HepG2 (cell line): ENCODE results near the gene OSBPL10. TPM values are rescaled to one million over a fixed set of nuclear protein-coding genes. Genes with fewer than 3 reads are reported as not detected.

ENCODE experiments used
- ATAC-seq: fragments of 200-7000 bp; cut with Tn5 transposase; 3 replicates; pipeline ENCODE4 v1.9.1; 2020; ENCODE audit warnings: mild to moderate bottlenecking, moderate library complexity
- BruUV-seq: library from RNA; stranded (reverse); fragments of 400-500 nt; replicated peaks from 2 replicates; lab custom pipeline; 2021; lab: Mats Ljungman, UMichigan
- CTCF ChIA-PET: fragments of 300-600 bp; formaldehyde crosslinking; extraction: SDS; loops from one replicate; lab custom pipeline; 2021; ENCODE audit warnings: low total read pairs, inconsistent platforms, low intra/inter-chr PET ratio; lab: Yijun Ruan, JAX
- POLR2A ChIA-PET: fragments of 350-600 bp; sonication (Branson Sonifier 250); formaldehyde crosslinking; loops from one replicate; lab custom pipeline; 2020; ENCODE audit warnings: antibody characterized with exemption, inconsistent platforms; lab: Yijun Ruan, JAX
- DNase-seq: peaks from one replicate; pipeline ENCODE4 v3.0.0-alpha.2; 2015; ENCODE audit warnings: low spot score
- FAIRE-seq: peaks from 3 replicates; lab custom pipeline; 2011; peaks lifted over from hg19 to GRCh38; lab: Jason Lieb, UNC
- H2AFZ ChIP-seq: one replicate; pipeline ENCODE4 v1.6.1; 2011; ENCODE audit warnings: low read length, inconsistent platforms
- H3K27ac ChIP-seq: fragments of 300-600 bp; 3 replicates; pipeline ENCODE4 v1.8.0; 2011; ENCODE audit warnings: mixed run types, mild to moderate bottlenecking, mixed read lengths, low read length, inconsistent platforms; ENCODE audit not compliant: insufficient read depth; ENCODE audit errors: extremely low read length
- H3K27me3 ChIP-seq, 2 experiments: fragments of 200-600 bp in 1 of 2; 2 replicates in 1 of 2; 3 replicates in 1 of 2; pipeline versions ENCODE4 v1.6.0 to v1.8.0; 2011; ENCODE audit warnings: low read length in 2 of 2, mild to moderate bottlenecking in 2 of 2, moderate library complexity in 2 of 2, inconsistent platforms in 1 of 2; ENCODE audit not compliant: insufficient read depth in 2 of 2, control insufficient read depth in 1 of 2
- H3K36me3 ChIP-seq, 2 experiments: fragments of 200-600 bp in 1 of 2; replicated peaks in 1 of 2; 2 replicates in 1 of 2; 3 replicates in 1 of 2; pipeline versions ENCODE4 v1.5.1 to v1.8.0; 2011; ENCODE audit warnings: low read length in 2 of 2, inconsistent platforms in 1 of 2; ENCODE audit not compliant: insufficient read depth in 2 of 2, control insufficient read depth in 1 of 2
- H3K4me1 ChIP-seq: 2 replicates; pipeline ENCODE4 v1.5.1; 2012; ENCODE audit warnings: low read length, inconsistent platforms; ENCODE audit not compliant: insufficient read depth
- H3K4me2 ChIP-seq: 2 replicates; pipeline ENCODE4 v1.6.0; 2011; ENCODE audit warnings: low read depth, low read length, inconsistent platforms
- H3K4me3 ChIP-seq, 3 experiments: fragments of 200-600 bp in 1 of 3; sonication (generic), shearing (Covaris generic) in 1 of 3; replicated peaks in 1 of 3; 2 replicates each; pipeline ENCODE4 v1.5.1; 2011 to 2016; ENCODE audit warnings: low read length in 3 of 3, inconsistent platforms in 2 of 3, low read depth in 2 of 3, mild to moderate bottlenecking in 2 of 3, control low read depth in 1 of 3, mixed read lengths in 1 of 3; ENCODE audit not compliant: insufficient read depth in 1 of 3
- H3K79me2 ChIP-seq: one replicate; pipeline ENCODE4 v1.6.1; 2011; ENCODE audit warnings: low read length, inconsistent platforms; ENCODE audit not compliant: insufficient read depth
- H3K9ac ChIP-seq: 2 replicates; pipeline ENCODE4 v1.6.0; 2011; ENCODE audit warnings: mild to moderate bottlenecking, low read depth, low read length, inconsistent platforms; ENCODE audit not compliant: insufficient read depth
- H3K9me3 ChIP-seq: 2 replicates; pipeline ENCODE4 v1.5.1; 2012; ENCODE audit warnings: mild to moderate bottlenecking, low read length
- H4K20me1 ChIP-seq: 2 replicates; pipeline ENCODE4 v1.6.0; 2011; ENCODE audit warnings: inconsistent platforms, mild to moderate bottlenecking, low read length, moderate library complexity; ENCODE audit not compliant: insufficient read depth
- CC2D1A ChIP-seq: sonication (generic); formaldehyde crosslinking; IDR thresholded peaks from 2 replicates; pipeline ENCODE4 v1.8.1; 2023; ENCODE audit warnings: mild to moderate bottlenecking, missing genetic modification reagents
- ESRRA ChIP-seq: sonication (generic); formaldehyde crosslinking; IDR thresholded peaks from 2 replicates; pipeline ENCODE4 v1.5.1; 2020; ENCODE audit warnings: mild to moderate bottlenecking, low read depth, missing genetic modification reagents
- KAT8 ChIP-seq: IDR thresholded peaks from 2 replicates; pipeline ENCODE4 v1.6.1; 2016; ENCODE audit warnings: missing genetic modification reagents, missing compliant biosample characterization
- KLF9 ChIP-seq: IDR thresholded peaks from 2 replicates; pipeline ENCODE4 v1.6.1; 2016; ENCODE audit warnings: low read depth
- MBNL3 ChIP-seq: fragments of 250-450 bp; sonication (Bioruptor Pico); conservative IDR thresholded peaks from 2 replicates; pipeline ENCODE4 v1.8.0; 2022; ENCODE audit warnings: mild to moderate bottlenecking, inconsistent platforms
- SNAI1 ChIP-seq: sonication (generic); formaldehyde crosslinking; IDR thresholded peaks from 2 replicates; pipeline ENCODE4 v1.5.0; 2020; ENCODE audit warnings: mild to moderate bottlenecking, missing genetic modification reagents, borderline replicate concordance
- TCF12 ChIP-seq, 2 experiments: fragments of 450-650 bp in 1 of 2; sonication (generic) in 1 of 2; formaldehyde crosslinking in 1 of 2; IDR thresholded peaks; 2 replicates each; pipeline versions ENCODE4 v1.6.1 to v1.8.0; 2017 to 2022; ENCODE audit warnings: antibody characterized with exemption in 1 of 2, mild to moderate bottlenecking in 1 of 2, missing genetic modification reagents in 1 of 2, moderate library complexity in 1 of 2
- ZNF30 ChIP-seq: sonication (generic); formaldehyde crosslinking; IDR thresholded peaks from 2 replicates; pipeline ENCODE4 v1.5.0; 2020; ENCODE audit warnings: mild to moderate bottlenecking, missing genetic modification reagents
- WGBS: methylation state at CpG from one replicate; pipeline ENCODE4 v1.1.6; 2017; ENCODE audit warnings: low lambda C conversion rate; 5-methylcytosine and 5-hydroxymethylcytosine counted together
- in situ Hi-C: cut with HindIII; loops from 2 replicates; pipeline ENCODE4 v1.10.0; 2017; ENCODE audit warnings: low pct_unique_long_range_greater_than_20kb; ENCODE audit not compliant: extremely low pct_ligation_motif_present
- intact Hi-C: fragments of 100-400 bp; cut with micrococcal nuclease; formaldehyde crosslinking; loops from one replicate; pipeline ENCODE4 v1.10.0; 2022; ENCODE audit not compliant: unreplicated experiment
- polyA plus RNA-seq, 8 experiments: library from polyadenylated mRNA; depleted of rRNA in 3 of 8; stranded (reverse) in 7 of 8; unstranded in 1 of 8; fragments of >200 nt; fragmentation: Illumina TruSeq in 4 of 8; extraction: Trizol in 4 of 8; gene quantifications; 2 replicates each; pipeline versions ENCODE4 v1.2.1 to v1.2.3, GENCODE V29; 2011 to 2016; ENCODE audit warnings: low read depth in 4 of 8, missing spikeins in 1 of 8, mixed read lengths in 1 of 8; ENCODE audit not compliant: insufficient read depth in 1 of 8
- total RNA-seq, 5 experiments: library from RNA; depleted of rRNA; stranded (reverse); fragments of >200 nt; fragmentation: Illumina TruSeq; extraction: Trizol; gene quantifications; 2 replicates each; pipeline ENCODE4 v1.2.3, GENCODE V29; 2016; ENCODE audit warnings: low read depth in 1 of 5
- TF ChIP-seq, protein P1 (sequence below): sonication (generic); formaldehyde crosslinking; conservative IDR thresholded peaks from 2 replicates; pipeline ENCODE4 v1.4.0; 2020; ENCODE audit warnings: missing genetic modification reagents
- TF ChIP-seq, protein P2 (sequence below): sonication (generic); formaldehyde crosslinking; IDR thresholded peaks from 2 replicates; pipeline ENCODE4 v1.5.1; 2020; ENCODE audit warnings: mild to moderate bottlenecking, missing genetic modification reagents, borderline replicate concordance
- TF ChIP-seq, protein P3 (sequence below), 2 experiments: sonication (generic) in 1 of 2; formaldehyde crosslinking in 1 of 2; IDR thresholded peaks; 2 replicates each; pipeline versions ENCODE4 v1.4.0 to v1.6.1; 2016 to 2020; ENCODE audit warnings: borderline replicate concordance in 1 of 2, low read depth in 1 of 2, mild to moderate bottlenecking in 1 of 2, missing genetic modification reagents in 1 of 2

The OSBPL10 gene
- total and polyA plus RNA-seq, 2 of the 13 experiments (the other 11 are each of a cell fraction or from before 2014, with no cell fraction given), result 10.3 to 28.6 TPM

DNA sequence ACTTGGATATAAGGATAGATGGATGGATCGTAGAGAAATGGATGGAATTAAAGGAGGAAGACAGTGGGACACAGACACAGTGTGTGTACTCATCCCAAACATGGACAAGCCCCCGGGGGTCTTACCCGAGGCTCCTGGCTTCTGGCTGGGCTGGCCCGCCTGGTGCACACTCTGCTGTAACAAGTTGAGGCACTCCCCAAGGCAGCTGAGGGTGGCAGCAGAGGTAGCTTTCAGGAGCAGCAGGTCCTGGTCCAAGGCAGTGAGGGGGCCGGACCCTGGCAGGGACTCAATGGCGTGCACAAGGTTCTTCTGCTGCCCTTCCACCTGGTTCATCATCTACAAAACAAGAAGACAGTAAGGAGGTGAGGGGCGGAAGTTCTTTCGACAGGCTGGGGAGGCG, 233.3 kb downstream of the OSBPL10 start:
- DNase-seq (no peak), FAIRE-seq (no peak), ATAC-seq (no peak)
- ChIA-PET CTCF (no interaction called here), POLR2A (interaction anchor here (0.7 kb wide), 1 partner anchor 20 kb away, joined by 3 read pairs; no protein-coding TSS in a partner anchor)
- Histone ChIP-seq H3K4me1 (peaks cover 8% of the 10 kb centered on the region), H3K4me2 (no peak overlapping the region), H4K20me1 (no peaks in the 10 kb centered on the region), H3K4me3 (no peak overlapping the region), H3K27ac (no peak overlapping the region), H2AFZ (no peak overlapping the region), H3K27me3 (no peaks in the 10 kb centered on the region), H3K36me3 (peaks cover 9 to 16% of the 10 kb centered on the region in 2 experiments; a peak in 3 of 5 replicates), H3K9ac (no peak overlapping the region), H3K9me3 (no peaks in the 10 kb centered on the region), H3K79me2 (no peaks in the 10 kb centered on the region)
- in situ Hi-C loops, result no loop called here
- TF ChIP-seq MBNL3 (CRISPR knock-in tag) (no peak), TCF12 (IDR thresholded peaks at IDR 0.05) (no peak), TCF12 (CRISPR knock-in tag; IDR thresholded peaks at IDR 0.05) (no peak), KLF9 (CRISPR knock-in tag) (no peak)
- BruUV-seq, result no TSS peak
- WGBS, result 96% methylated on average over 9 of the region's 9 CpGs
- intact Hi-C loops, result no loop called here

DNA sequence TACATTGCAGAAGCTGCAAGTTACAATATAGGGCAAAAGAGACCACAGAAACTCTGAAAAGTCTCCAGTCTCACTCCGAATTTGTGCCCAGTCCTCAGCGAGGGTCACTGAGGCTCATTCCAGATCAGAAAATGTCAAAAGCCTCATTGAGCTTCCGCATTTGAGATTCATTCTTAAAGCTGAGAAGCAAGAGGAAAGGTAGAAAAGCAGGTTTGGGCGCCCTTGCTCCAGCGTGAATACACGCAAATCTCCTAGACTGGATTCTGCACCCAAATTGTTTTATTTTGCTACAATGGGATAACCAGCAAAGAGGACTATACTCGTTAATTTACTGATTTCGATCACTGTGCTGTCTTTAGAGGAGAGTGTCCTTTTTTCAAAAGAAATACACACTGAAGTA, 236.1 kb downstream of the OSBPL10 start:
- CTCF ChIA-PET, result no interaction called here
- TF ChIP-seq, protein P1, sequence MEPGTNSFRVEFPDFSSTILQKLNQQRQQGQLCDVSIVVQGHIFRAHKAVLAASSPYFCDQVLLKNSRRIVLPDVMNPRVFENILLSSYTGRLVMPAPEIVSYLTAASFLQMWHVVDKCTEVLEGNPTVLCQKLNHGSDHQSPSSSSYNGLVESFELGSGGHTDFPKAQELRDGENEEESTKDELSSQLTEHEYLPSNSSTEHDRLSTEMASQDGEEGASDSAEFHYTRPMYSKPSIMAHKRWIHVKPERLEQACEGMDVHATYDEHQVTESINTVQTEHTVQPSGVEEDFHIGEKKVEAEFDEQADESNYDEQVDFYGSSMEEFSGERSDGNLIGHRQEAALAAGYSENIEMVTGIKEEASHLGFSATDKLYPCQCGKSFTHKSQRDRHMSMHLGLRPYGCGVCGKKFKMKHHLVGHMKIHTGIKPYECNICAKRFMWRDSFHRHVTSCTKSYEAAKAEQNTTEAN, result no peak
- no peak for TF ChIP-seq ZNF30 (CRISPR knock-in tag)
- no peak for TF ChIP-seq SNAI1 (CRISPR knock-in tag)
- TF ChIP-seq, protein P2, sequence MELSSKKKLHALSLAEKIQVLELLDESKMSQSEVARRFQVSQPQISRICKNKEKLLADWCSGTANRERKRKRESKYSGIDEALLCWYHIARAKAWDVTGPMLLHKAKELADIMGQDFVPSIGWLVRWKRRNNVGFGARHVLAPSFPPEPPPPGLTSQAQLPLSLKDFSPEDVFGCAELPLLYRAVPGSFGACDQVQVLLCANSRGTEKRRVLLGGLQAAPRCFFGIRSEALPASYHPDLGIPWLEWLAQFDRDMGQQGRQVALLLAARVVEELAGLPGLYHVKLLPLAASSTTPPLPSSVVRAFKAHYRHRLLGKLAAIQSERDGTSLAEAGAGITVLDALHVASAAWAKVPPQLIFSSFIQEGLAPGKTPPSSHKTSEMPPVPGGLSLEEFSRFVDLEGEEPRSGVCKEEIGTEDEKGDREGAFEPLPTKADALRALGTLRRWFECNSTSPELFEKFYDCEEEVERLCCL (CRISPR knock-in tag), result no peak
- no peak for TF ChIP-seq ESRRA (CRISPR knock-in tag)
- TF ChIP-seq CC2D1A (CRISPR knock-in tag), result no peak
- no peak for TF ChIP-seq KAT8
- TF ChIP-seq, protein P3, sequence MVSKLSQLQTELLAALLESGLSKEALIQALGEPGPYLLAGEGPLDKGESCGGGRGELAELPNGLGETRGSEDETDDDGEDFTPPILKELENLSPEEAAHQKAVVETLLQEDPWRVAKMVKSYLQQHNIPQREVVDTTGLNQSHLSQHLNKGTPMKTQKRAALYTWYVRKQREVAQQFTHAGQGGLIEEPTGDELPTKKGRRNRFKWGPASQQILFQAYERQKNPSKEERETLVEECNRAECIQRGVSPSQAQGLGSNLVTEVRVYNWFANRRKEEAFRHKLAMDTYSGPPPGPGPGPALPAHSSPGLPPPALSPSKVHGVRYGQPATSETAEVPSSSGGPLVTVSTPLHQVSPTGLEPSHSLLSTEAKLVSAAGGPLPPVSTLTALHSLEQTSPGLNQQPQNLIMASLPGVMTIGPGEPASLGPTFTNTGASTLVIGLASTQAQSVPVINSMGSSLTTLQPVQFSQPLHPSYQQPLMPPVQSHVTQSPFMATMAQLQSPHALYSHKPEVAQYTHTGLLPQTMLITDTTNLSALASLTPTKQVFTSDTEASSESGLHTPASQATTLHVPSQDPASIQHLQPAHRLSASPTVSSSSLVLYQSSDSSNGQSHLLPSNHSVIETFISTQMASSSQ (IDR thresholded peaks at IDR 0.05; ENCODE audit: low read depth), result no peak
- TF ChIP-seq, protein P3 (CRISPR knock-in tag; IDR thresholded peaks at IDR 0.05; ENCODE audit: borderline replicate concordance), result no peak

More for the DNA sequence above, 236.1 kb downstream of the OSBPL10 start:
- BruUV-seq, result no TSS peak
- intact Hi-C loops (no loop called here), in situ Hi-C loops (no loop called here)
- DNase-seq (no peak), ATAC-seq (no peak), FAIRE-seq (no peak)
- H3K27ac ChIP-seq, result no peak overlapping the region
- no peaks in the 10 kb centered on the region for H3K9me3 ChIP-seq
- H3K4me3 ChIP-seq, result no peak overlapping the region
- no peak overlapping the region for H3K9ac ChIP-seq
- WGBS, result 98% methylated on average over 8 of the region's 8 CpGs
- no peaks in the 10 kb centered on the region for H3K27me3 ChIP-seq
- no peak overlapping the region for H2AFZ ChIP-seq
- H3K4me2 ChIP-seq, result no peak overlapping the region
- no peaks in the 10 kb centered on the region for H4K20me1 ChIP-seq
- no peaks in the 10 kb centered on the region for H3K79me2 ChIP-seq
- peaks cover 8% of the 10 kb centered on the region for H3K4me1 ChIP-seq
- peaks cover 11 to 16% of the 10 kb centered on the region in 2 experiments; a peak in 3 of 5 replicates for H3K36me3 ChIP-seq
- POLR2A ChIA-PET, result no interaction called here
